GM12878 (cell line): ENCODE data around the gene PATZ1. TPM values are rescaled to one million over a fixed set of nuclear protein-coding genes. Genes with fewer than 3 reads are reported as not detected.

ENCODE experiments used
- ATAC-seq: fragments of 200-7000 bp; cut with Tn5 transposase; 3 replicates; pipeline ENCODE4 v1.9.1; 2020; ENCODE audit warnings: mild to moderate bottlenecking, moderate library complexity
- BruUV-seq: library from RNA; stranded (reverse); fragments of 400-500 nt; replicated peaks from 2 replicates; lab custom pipeline; 2021; lab: Mats Ljungman, UMichigan
- CTCF ChIA-PET: fragments of 300-600 bp; sonication (Branson Sonifier 250); formaldehyde crosslinking; extraction: SDS; loops from one replicate; lab custom pipeline; 2021; ENCODE audit warnings: inconsistent platforms; lab: Yijun Ruan, JAX
- POLR2A ChIA-PET: fragments of 350-600 bp; formaldehyde crosslinking; extraction: SDS; loops from one replicate; lab custom pipeline; 2021; ENCODE audit warnings: inconsistent platforms; lab: Charles Lee
- RAD21 ChIA-PET: fragments of 300-600 bp; sonication (Branson Sonifier 250); formaldehyde crosslinking; loops from one replicate; lab custom pipeline; 2023; ENCODE audit warnings: antibody characterized with exemption; ENCODE audit not compliant: unreplicated experiment; lab: Charles Lee
- SMC1A ChIA-PET: fragments of 300-600 bp; sonication (Branson Sonifier 250); formaldehyde crosslinking; loops from one replicate; lab custom pipeline; 2023; ENCODE audit not compliant: unreplicated experiment, uncharacterized antibody; lab: Charles Lee
- DNase-seq: peaks from one replicate; pipeline ENCODE4 v3.0.0-alpha.2; 2011; ENCODE audit warnings: low read depth, low spot score
- FAIRE-seq: peaks from 3 replicates; lab custom pipeline; 2011; peaks lifted over from hg19 to GRCh38; lab: Jason Lieb, UNC
- H2AFZ ChIP-seq: 2 replicates; pipeline ENCODE4 v1.6.0; 2011; ENCODE audit warnings: low read depth, low read length, control low read depth; ENCODE audit not compliant: control insufficient read depth
- H3K27ac ChIP-seq: 2 replicates; pipeline ENCODE4 v1.5.1; 2011; ENCODE audit warnings: control low read depth; ENCODE audit not compliant: control insufficient read depth, insufficient read depth
- H3K27me3 ChIP-seq, 2 experiments: replicated peaks in 1 of 2; 2 replicates each; pipeline versions ENCODE4 v1.6.0 to v1.6.1; 2011; ENCODE audit warnings: low read length in 1 of 2; ENCODE audit not compliant: control insufficient read depth in 2 of 2, insufficient read depth in 2 of 2
- H3K36me3 ChIP-seq, 2 experiments: 2 replicates each; pipeline ENCODE4 v1.5.1; 2011; ENCODE audit warnings: low read length in 1 of 2; ENCODE audit not compliant: control insufficient read depth in 2 of 2, insufficient read depth in 2 of 2
- H3K4me1 ChIP-seq: 2 replicates; pipeline ENCODE4 v1.6.1; 2011; ENCODE audit warnings: mild to moderate bottlenecking, low read length, moderate library complexity, mixed read lengths; ENCODE audit not compliant: control insufficient read depth, insufficient read depth
- H3K4me2 ChIP-seq: 2 replicates; pipeline ENCODE4 v1.6.0; 2011; ENCODE audit warnings: control low read depth; ENCODE audit not compliant: control insufficient read depth, insufficient read depth
- H3K4me3 ChIP-seq: fragments of 200-600 bp; sonication (generic); 2 replicates; pipeline ENCODE4 v1.5.1; 2016
- H3K79me2 ChIP-seq: 2 replicates; pipeline ENCODE4 v1.6.0; 2011; ENCODE audit warnings: low read length; ENCODE audit not compliant: control insufficient read depth, insufficient read depth
- H3K9ac ChIP-seq: 2 replicates; pipeline ENCODE4 v1.8.0; 2011; ENCODE audit warnings: low read length, control low read depth, mixed read lengths; ENCODE audit not compliant: control insufficient read depth, insufficient read depth
- H3K9me3 ChIP-seq: replicated peaks from 3 replicates; pipeline ENCODE4 v1.5.1; 2011; ENCODE audit warnings: mild to moderate bottlenecking, low read length; ENCODE audit not compliant: control insufficient read depth, insufficient read depth
- H4K20me1 ChIP-seq: 2 replicates; pipeline ENCODE4 v1.6.0; 2011; ENCODE audit not compliant: control insufficient read depth, insufficient read depth
- EP300 ChIP-seq, 2 experiments: fragments of 150-350 bp in 1 of 2; IDR thresholded peaks; 2 replicates each; pipeline ENCODE4 v1.6.1; 2011 to 2012; ENCODE audit warnings: low read depth in 2 of 2, low read length in 2 of 2, borderline replicate concordance in 1 of 2, improper control_type of control experiment in 1 of 2, inconsistent platforms in 1 of 2; ENCODE audit not compliant: control insufficient read depth in 1 of 2
- IKZF2 ChIP-seq, 2 experiments: fragments of 450-650 bp; IDR thresholded peaks; 2 replicates each; pipeline ENCODE4 v1.6.1; 2017; ENCODE audit warnings: mild to moderate bottlenecking in 2 of 2, moderate library complexity in 2 of 2
- JUNB ChIP-seq: IDR thresholded peaks from 2 replicates; pipeline ENCODE4 v1.6.1; 2016; ENCODE audit warnings: antibody characterized with exemption, mild to moderate bottlenecking
- SP1 ChIP-seq: IDR thresholded peaks from one replicate; pipeline ENCODE4 v1.6.1; 2011; ENCODE audit warnings: low read depth, low read length
- WGBS: methylation state at CpG from one replicate; pipeline ENCODE4 v1.1.6; 2016; ENCODE audit warnings: low lambda C conversion rate; ENCODE audit not compliant: insufficient replicate concordance, insufficient coverage; ENCODE audit errors: missing lambda C conversion rate; 5-methylcytosine and 5-hydroxymethylcytosine counted together
- in situ Hi-C: fragments of 300-500 bp; cut with MboI; formaldehyde crosslinking; loops from 9 replicates; pipeline ENCODE4 v1.14.3; 2018; ENCODE audit warnings: mixed read lengths
- intact Hi-C: fragments of 100-400 bp; cut with micrococcal nuclease; formaldehyde crosslinking; loops from one replicate; pipeline ENCODE4 v1.14.2; 2022; ENCODE audit not compliant: unreplicated experiment
- polyA plus RNA-seq, 11 experiments: library from polyadenylated mRNA; depleted of rRNA in 4 of 11; unstranded in 6 of 11; stranded (reverse) in 5 of 11; fragments of >200 nt; fragmentation: Nextera tagmentation in 4 of 11; fragmentation: Illumina TruSeq in 1 of 11; extraction: Ambion mirVana in 4 of 11; extraction: Trizol in 1 of 11; gene quantifications; 1 replicate in 1 of 11; 2 replicates in 10 of 11; pipeline versions ENCODE4 v1.2.1 to v1.2.3, GENCODE V29; 2011 to 2016; ENCODE audit warnings: inconsistent platforms in 2 of 11, missing spikeins in 2 of 11, low read depth in 1 of 11
- total RNA-seq, 4 experiments: library from RNA; depleted of rRNA in 3 of 4; stranded (reverse); fragments of >200 nt in 3 of 4; fragmentation: Illumina TruSeq in 1 of 4; extraction: Trizol in 1 of 4; gene quantifications; 2 replicates each; pipeline versions ENCODE4 v1.2.1 to v1.2.3, GENCODE V29; 2013 to 2021
- TF ChIP-seq, protein P1 (sequence below): fragments of 450-650 bp; IDR thresholded peaks from 2 replicates; pipeline ENCODE4 v1.6.1; 2017; ENCODE audit warnings: mild to moderate bottlenecking
- TF ChIP-seq, protein P2 (sequence below): fragments of 450-650 bp; IDR thresholded peaks from 2 replicates; pipeline ENCODE4 v1.6.1; 2017; ENCODE audit warnings: mild to moderate bottlenecking, low read depth, inconsistent platforms; ENCODE audit not compliant: poor library complexity, severe bottlenecking
- TF ChIP-seq, protein P3 (sequence below): IDR thresholded peaks from 2 replicates; pipeline ENCODE4 v1.6.1; 2011; ENCODE audit warnings: low read depth, mild to moderate bottlenecking, low read length, moderate library complexity, borderline replicate concordance; ENCODE audit errors: extremely low read depth

PATZ1 gene
- total and polyA plus RNA-seq, 10 of the 15 experiments (the other 5 are each of a cell fraction or from before 2014, with no cell fraction given), result 3.6 to 32.7 (median 13.9) TPM

DNA sequence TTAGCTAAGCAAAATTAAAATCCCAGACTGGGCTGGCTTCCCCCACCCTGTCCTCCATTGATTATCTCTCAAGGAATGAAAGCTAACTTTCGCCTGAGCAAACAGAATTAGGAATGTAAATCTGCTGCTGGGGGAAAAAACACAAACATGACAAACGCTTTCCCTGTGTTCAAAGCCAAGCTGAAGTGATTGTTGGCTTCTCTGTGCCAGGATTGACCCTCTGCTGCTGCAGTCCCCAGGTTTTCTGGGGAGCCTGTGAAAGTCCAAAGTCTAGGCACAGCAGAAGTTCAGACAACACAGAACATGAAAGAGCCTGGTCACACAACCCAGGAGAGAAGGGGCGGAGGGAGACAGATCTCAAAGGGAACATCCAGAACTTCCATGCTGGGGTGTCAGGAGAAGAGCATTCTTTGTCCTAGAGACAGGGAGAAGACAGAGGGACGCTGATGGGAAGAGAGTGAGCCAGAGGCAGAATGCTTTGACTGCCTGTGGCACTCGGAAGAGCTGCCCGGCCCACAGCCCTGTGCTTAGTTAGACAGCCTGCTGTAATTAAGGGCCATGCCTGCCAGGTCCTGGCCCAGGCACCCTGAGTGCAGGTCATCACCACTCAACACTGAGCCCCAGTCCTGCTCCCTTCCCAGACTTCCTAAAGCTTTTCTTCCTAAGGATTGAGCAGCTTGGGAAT, 6.9 kb downstream of the PATZ1 start:
- H3K9me3 ChIP-seq, result no peaks in the 10 kb centered on the region
- RAD21 ChIA-PET, result no interaction called here
- POLR2A ChIA-PET, result interaction anchor here (0.5 kb wide), 1 partner anchor 164 kb away, joined by 3 read pairs; no protein-coding TSS in a partner anchor
- peaks cover 16% of the 10 kb centered on the region for H3K4me1 ChIP-seq
- no peak overlapping the region for H3K27ac ChIP-seq
- SMC1A ChIA-PET, result interaction anchor here (0.6 to 1.4 kb wide), 2 partner anchors 127 to 241 kb away, joined by 3 to 4 read pairs; partner anchors contain the start of gene LIMK2
- ATAC-seq, result no peak
- in situ Hi-C loops (no loop called here), intact Hi-C loops (no loop called here)
- FAIRE-seq, result no peak
- 86% methylated on average over 6 of the region's 6 CpGs for WGBS
- no TSS peak for BruUV-seq
- peaks cover 26% of the 10 kb centered on the region for H3K79me2 ChIP-seq
- no peak overlapping the region for H3K4me3 ChIP-seq
- no peak for DNase-seq
- no peaks in the 10 kb centered on the region for H3K27me3 ChIP-seq
- H3K36me3 ChIP-seq, result peaks cover 24 to 30% of the 10 kb centered on the region in 2 experiments
- no peak overlapping the region for H3K4me2 ChIP-seq
- no peak overlapping the region for H2AFZ ChIP-seq
- H3K9ac ChIP-seq, result no peak overlapping the region
- peaks cover 5% of the 10 kb centered on the region; the same call in 1 of the 2 replicates for H4K20me1 ChIP-seq
- TF ChIP-seq, protein P1, sequence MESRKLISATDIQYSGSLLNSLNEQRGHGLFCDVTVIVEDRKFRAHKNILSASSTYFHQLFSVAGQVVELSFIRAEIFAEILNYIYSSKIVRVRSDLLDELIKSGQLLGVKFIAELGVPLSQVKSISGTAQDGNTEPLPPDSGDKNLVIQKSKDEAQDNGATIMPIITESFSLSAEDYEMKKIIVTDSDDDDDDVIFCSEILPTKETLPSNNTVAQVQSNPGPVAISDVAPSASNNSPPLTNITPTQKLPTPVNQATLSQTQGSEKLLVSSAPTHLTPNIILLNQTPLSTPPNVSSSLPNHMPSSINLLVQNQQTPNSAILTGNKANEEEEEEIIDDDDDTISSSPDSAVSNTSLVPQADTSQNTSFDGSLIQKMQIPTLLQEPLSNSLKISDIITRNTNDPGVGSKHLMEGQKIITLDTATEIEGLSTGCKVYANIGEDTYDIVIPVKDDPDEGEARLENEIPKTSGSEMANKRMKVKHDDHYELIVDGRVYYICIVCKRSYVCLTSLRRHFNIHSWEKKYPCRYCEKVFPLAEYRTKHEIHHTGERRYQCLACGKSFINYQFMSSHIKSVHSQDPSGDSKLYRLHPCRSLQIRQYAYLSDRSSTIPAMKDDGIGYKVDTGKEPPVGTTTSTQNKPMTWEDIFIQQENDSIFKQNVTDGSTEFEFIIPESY, result no peak
- TF ChIP-seq JUNB (no peak), SP1 (no peak), EP300 (IDR thresholded peaks at IDR 0.05; ENCODE audit: borderline replicate concordance in 1 of 2, control insufficient read depth in 1 of 2, low read depth in 2 of 2, low read length in 2 of 2) (no peak), IKZF2 (IDR thresholded peaks at IDR 0.05) (no peak)
- TF ChIP-seq, protein P2, sequence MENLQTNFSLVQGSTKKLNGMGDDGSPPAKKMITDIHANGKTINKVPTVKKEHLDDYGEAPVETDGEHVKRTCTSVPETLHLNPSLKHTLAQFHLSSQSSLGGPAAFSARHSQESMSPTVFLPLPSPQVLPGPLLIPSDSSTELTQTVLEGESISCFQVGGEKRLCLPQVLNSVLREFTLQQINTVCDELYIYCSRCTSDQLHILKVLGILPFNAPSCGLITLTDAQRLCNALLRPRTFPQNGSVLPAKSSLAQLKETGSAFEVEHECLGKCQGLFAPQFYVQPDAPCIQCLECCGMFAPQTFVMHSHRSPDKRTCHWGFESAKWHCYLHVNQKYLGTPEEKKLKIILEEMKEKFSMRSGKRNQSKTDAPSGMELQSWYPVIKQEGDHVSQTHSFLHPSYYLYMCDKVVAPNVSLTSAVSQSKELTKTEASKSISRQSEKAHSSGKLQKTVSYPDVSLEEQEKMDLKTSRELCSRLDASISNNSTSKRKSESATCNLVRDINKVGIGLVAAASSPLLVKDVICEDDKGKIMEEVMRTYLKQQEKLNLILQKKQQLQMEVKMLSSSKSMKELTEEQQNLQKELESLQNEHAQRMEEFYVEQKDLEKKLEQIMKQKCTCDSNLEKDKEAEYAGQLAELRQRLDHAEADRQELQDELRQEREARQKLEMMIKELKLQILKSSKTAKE, result no peak
- TF ChIP-seq, protein P3, sequence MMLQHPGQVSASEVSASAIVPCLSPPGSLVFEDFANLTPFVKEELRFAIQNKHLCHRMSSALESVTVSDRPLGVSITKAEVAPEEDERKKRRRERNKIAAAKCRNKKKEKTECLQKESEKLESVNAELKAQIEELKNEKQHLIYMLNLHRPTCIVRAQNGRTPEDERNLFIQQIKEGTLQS, result no peak
- CTCF ChIA-PET, result interaction anchor here (0.6 to 1.0 kb wide), 3 partner anchors 26 to 70 kb away, joined by 3 to 4 read pairs (median 3); no protein-coding TSS in a partner anchor
